HT-29 (cell line): ENCODE data around the gene ATM. TPM values are rescaled to one million over a fixed set of nuclear protein-coding genes. Genes with fewer than 3 reads are reported as not detected.

Experiments used
- DNase-seq: peaks from one replicate; pipeline ENCODE4 v3.0.0-alpha.2; 2015; ENCODE audit warnings: low spot score
- total RNA-seq: library from RNA; depleted of rRNA; stranded (reverse); fragments of >200 nt; shearing (Covaris generic); gene quantifications from 2 replicates; pipeline ENCODE4 v1.2.3, GENCODE V29; 2014; rRNA removed

ATM gene
- 16.6 and 26.1 TPM in 2 replicates for total RNA-seq

- peak; percentile 100 for DNase-seq
Observed at GRCh38 chr11:108222574-108223347, at the start of gene ATM, which contains the start of gene NPAT. Gene ATM, plus strand, starts transcription at chr11:108223067. Its CDS starts 4,558 bp downstream, at chr11:108227625. Gene NPAT, minus strand, starts transcription at chr11:108222638. Its CDS starts 102 bp downstream, at chr11:108222536.

GRCh38 chr11:108177570-108177969 is 45.3 kb upstream of the ATM start:
- no peak for DNase-seq

- DNase-seq = no peak
Observed at GRCh38 chr11:108193725-108194124, 29.1 kb upstream of the ATM start.

GRCh38 chr11:108196901-108197300 is 26.0 kb upstream of the ATM start:
- DNase-seq = no peak

GRCh38 chr11:108197351-108197750 is 25.5 kb upstream of the ATM start:
- DNase-seq = no peak

GRCh38 chr11:108198833-108199232 is 24.0 kb upstream of the ATM start:
- DNase-seq = no peak

GRCh38 chr11:108199446-108200321 is 23.2 kb upstream of the ATM start:
- no peak for DNase-seq

- no peak for DNase-seq
Observed at GRCh38 chr11:108203075-108203474, 19.8 kb upstream of the ATM start.

- DNase-seq = no peak
Observed at GRCh38 chr11:108204376-108204775, 18.5 kb upstream of the ATM start.

- no peak for DNase-seq
Observed at GRCh38 chr11:108204929-108205499, 17.9 kb upstream of the ATM start.

GRCh38 chr11:108206171-108206570 is 16.7 kb upstream of the ATM start:
- no peak for DNase-seq

GRCh38 chr11:108206969-108207682 is 15.7 kb upstream of the ATM start:
- no peak for DNase-seq

- DNase-seq = no peak
Observed at GRCh38 chr11:108207683-108208060, 15.2 kb upstream of the ATM start.

GRCh38 chr11:108210441-108210840 is 12.4 kb upstream of the ATM start:
- no peak for DNase-seq

- DNase-seq = no peak
Observed at GRCh38 chr11:108213784-108214183, 9.1 kb upstream of the ATM start.

GRCh38 chr11:108216988-108217387 is 5.9 kb upstream of the ATM start:
- DNase-seq = no peak

- no peak for DNase-seq
Observed at GRCh38 chr11:108218455-108218854, 4.4 kb upstream of the ATM start.

GRCh38 chr11:108218912-108219783 is 3.7 kb upstream of the ATM start:
- no peak for DNase-seq

- DNase-seq = peak; percentile 45
Observed at GRCh38 chr11:108220721-108221336, 2.0 kb upstream of the ATM start.

- DNase-seq = peak; percentile 49
Observed at GRCh38 chr11:108221371-108221770, 1.5 kb upstream of the ATM start.
